ENCODE data around the gene C9orf43.
"Not testable (repeated sequence)": the region's sequence is repeated elsewhere in the genome, so short reads cannot be mapped to it uniquely, and the experiment has no call there.

The C9orf43 gene

DNA sequence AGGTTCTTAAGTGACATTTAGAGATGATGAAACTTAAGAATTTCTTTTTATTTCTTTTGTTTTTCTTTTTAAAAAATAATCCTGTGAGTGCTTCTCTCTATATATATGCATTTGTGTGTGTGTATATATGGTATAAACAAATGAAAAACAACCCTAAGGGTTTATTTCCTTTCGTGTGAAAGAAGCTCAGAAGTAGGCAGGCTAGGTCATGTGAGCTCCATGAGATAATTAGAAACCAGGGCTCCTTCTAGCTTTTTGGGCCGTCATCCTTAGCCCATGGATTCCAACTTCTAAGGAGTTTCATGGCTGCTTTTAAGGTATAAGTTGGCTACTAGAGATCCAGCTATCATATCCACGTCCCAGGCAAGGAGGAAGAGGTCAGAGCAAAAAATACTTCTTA lies 11.2 kb downstream of the C9orf43 start:
- no peak for DNase-seq

DNA sequence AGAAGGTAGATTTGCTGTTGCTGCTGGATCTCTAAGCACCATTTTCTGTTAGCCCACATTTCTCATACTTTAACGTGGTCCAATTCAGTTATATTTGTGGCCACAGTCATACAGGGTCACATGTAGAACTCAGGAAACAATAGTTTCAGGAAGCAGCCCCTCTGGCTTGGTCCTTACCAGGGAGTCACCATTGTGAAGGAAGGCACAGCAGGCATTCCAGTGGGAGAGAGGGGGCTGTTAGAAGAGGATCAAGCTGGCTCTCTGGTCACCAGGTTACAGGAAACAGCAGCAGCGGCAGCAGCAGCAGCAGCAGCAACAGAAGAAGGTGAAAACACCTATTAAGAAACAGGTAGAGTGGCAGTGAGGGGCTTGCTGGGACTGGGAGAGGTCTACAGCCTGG lies 14.5 kb downstream of the C9orf43 start:
- no peak for DNase-seq

DNA sequence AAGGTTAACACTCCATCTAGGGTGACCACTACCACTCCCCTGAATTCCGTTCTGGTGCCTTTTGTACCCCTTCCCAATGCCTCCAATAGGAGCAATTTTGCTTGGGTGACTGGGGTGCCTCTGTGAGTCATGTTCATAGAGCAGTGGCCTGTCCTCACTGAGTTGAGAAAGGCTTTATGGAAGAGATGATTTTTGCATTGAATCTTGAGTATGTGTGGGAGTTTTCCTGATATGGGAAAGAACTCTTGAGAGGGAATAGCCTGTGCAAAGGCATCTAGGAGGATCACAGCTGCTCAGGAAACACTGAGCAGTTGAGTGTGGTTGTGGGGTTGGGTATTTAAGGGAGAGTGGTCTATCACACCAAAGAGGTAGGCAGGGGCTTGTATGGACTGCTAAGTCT lies 16.2 kb downstream of the C9orf43 start:
- DNase-seq: no peak

DNA sequence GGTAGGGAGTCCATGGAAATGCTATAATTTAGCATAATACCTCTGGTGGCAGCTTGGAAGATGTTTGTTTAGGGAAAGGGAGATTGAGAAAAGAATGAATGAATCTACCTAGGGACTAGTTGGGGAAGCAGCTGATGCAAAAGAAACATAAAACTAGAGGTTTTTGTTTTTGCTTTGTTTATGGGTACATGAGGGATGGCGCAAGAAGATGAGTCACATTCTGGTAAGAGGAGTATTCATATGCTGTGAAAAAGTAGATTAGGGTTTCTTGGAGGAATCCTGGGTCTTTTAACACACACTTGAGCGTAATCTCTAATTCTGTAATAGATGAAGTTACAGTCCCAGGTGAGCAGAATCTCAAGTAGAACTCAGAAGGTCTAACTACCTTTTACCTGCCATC lies 17.1 kb downstream of the C9orf43 start:
- no peak for DNase-seq

DNA sequence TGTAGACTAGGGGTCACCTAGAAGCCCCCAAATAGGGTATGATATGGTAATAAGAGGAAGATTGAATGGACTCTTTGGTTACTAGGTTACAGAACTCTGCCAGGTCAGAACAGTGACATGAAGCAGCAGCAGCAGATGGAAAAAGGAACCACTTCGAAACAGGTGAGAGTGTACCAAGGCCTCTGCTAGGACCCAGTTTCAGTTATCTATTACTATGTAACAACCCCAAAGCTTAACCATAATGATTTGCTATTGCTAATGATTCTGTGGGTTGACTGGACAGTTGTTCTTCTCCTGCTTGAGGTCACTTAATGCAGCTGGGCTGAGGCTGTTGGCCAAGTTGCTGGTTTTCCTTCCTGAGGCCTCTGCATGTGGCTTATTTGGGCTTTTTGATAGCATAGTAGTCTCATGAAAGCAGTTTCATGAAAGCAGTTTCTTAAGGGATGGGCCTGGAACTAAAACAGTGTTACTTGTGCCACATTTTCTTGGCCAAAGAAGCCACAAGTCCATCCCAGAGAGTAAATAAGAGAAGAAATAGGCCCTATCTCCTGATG lies 17.6 kb downstream of the C9orf43 start:
- DNase-seq: no peak

DNA sequence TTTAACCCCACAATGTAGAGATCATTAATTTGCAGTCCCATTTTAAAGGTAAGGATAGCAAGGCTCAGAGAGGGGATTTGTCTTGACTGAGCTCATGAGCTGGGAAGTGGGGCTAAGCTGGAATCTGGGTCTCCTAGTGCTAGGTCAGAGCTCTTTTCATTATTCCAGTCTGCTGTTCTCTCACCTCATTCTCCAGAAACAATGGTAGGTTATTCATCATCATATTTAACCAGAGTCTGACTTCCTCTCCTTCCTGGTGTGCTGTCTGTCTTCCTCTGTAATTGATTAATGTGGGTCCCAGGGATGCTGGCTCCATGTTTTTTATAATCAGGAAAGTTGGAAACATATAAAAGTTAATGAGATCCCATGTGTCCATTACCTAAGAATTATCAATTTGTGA lies 20.6 kb downstream of the C9orf43 start:
- DNase-seq: no peak

DNA sequence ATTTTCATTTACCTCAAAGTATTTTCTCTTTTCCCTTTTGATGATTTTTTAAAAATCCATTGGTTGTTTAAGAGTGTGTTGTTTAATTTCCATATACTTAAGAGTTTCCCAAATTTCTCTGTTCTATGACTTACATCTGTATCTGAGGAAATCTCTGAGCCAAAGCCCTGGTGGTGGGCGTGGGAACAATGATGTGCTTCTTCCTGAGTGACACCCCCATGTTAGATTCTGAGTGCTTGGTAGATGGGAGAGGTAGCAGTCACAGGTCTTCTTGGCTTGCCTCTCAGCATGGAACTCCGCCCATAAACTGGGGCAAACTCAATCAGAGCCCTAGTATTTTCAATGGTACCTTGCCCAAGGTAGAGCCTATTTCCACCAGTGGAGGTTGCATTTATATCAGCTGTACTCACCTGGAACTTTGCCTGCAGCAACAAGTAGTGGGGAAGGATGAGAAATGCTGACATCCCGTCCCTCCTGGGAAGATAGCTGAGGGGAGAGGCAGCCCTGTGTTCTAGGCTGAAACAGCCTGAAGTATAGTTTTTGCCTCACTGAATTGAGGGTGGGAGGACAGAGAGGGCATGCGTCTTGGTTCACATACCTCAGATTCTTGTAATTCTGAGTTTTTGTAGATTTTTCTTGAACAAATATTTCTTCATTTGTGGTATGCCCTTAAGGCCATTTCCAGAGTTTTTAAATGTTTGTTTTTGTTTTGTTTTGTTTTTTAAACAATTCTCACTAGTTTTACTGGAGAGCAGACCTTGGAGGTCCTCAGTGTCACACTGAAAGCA lies 26.4 kb downstream of the C9orf43 start:
- DNase-seq: no peak

DNA sequence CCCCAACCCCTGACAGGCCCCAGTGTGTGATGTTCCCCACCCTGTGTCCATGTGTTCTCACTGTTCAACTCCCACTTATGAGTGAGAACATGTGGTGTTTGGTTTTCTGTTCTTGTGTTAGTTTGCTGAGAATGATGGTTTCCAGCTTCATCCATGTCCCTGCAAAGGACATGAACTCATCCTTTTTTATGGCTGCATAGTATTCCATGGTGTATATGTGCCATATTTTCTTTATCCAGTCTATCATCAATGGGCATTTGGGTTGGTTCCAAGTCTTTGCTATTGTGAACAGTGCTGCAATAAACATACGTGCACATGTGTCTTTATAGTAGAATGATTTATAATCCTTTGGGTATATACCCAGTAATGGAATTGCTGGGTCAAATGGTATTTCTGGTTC lies 27.2 kb downstream of the C9orf43 start:
- DNase-seq: not testable (repeated sequence)

DNA sequence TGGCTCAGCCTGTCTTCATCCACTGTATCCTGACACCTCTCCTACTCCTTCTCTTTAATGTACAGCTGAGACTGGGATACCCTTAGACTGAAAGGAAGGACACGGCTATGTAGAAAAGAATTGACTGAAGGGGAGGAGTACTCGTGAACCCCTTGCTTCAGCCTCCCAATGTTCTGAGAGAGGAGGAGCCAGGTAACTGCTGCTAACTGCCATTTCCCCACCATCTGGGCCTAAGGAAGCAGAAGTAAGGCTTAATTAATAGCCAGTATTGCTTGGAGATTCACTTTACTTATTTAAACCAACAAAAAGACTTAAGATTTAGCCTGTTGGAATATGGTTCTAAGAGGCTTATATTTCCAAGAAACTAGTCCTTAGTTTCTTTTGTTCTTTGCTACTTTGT lies 34.2 kb downstream of the C9orf43 start:
- DNase-seq: no peak

DNA sequence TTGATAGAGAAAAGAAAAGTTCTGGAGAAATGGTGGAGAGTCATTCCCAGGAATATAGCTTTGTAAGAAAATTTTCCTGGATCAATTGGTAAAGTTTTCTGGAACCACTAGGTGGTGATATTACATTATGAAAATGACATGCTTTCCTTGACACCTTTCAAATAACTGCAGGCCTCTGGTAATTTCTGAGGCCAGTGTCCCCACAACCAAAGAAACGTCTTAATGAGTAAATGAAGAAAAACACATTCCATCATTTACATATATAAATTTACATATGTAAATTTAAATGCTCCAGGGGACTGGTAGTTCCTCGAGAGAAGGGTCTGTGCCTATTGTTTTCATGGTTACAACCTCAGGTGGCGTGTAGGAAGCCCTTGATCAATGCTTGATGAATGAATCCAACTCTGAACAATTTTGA lies 35.8 kb downstream of the C9orf43 start:
- DNase-seq: no peak

DNA sequence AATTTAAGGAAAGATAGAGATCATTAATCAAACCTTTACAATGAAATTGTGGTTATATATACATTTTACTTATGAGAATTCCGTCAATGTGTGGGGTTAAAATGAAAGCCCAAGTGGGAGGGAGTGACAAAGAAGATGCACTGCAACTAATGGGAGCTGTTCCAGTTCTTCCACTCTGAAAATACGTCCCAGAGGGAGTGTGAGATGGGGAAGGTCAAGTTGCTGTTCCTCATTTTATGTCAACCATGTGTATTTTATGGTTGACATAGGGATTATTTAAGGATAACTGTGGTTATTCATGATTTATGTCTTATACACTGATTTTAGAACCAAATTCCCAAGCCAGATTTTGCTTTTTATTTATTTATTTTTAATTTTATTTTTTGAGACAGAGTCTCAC lies 38.8 kb downstream of the C9orf43 start:
- DNase-seq: no peak

DNA sequence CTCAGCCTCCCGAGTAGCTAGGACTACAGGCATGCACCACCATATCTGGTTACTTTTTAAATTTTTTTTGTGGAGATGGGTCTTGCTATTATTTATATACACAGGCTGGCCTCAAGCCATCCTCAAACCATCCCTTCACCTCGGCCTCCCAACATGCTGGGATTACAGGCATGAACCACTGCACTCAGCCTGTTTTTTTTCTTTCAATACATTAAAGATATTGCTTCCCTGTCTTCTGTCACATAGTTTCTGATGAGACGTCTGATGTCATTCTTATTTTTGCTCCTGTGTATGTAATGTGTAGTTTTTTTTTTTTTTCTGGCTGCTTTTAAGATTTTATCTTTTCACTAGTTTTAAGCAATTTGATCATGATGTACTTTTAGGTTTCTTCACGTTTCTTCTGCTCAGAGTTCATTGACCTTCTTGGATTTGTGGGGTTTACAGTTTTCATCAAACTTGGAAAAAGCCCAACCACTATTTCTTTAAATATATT lies 41.6 kb downstream of the C9orf43 start:
- DNase-seq: no peak

DNA sequence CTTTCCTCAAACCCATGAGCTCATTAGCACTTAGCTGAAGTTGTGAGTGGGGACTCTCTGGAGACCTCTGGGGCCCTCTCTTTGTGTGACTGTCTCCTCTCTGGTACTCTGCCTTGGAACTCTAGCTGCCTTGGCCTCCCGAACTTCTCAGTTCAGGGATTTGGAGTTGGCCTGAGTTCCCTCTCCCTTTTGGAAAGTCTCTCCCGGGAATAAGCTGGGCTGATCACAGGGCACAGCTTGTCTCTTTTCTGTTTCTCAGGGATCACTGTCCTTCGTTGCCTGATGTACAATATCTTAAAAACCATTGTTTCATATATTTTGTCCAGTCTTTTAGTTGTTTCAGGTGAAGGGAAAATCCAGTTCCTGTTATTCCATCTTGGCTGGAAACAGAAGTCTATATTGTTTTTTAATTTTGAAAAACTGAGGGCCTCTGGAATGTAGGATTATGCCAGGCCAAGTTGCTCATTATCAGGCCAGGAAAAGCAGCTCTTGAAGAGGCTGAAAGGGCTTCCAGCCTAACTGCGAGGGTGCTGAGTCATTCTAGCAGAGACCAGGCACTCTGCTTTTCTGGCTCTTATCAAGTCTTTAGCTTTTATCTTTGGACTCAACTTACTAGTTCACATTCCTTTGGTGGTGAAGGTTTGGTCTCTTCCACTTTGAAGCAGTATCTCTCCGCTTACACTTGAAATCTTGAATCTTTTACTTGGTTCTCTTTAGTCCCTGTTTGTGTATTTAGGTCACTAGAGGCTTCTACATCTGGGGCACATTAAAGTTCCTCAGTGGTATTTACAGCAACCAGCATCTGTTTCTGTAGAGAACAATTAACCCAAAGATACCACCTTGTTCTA lies 44.6 kb downstream of the C9orf43 start:
- no peak for DNase-seq

DNA sequence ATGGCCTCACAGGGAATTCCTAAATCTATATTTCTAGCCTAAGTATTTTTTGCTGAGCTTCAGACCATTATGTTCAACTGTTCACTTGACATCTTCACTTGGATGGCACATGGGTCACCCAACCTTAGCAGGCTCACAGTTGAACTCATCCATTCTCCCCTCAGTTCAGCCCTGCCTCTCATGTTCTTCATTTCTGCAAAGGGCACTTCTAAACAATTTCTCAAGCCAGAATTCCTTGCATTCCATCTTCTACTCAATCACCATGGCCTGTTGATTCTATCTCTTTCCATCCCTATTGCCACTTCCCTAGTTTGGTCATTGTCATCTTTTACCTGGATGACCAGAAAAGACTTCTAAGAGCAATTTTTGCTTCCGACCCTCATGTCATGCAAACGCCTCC lies 45.7 kb downstream of the C9orf43 start:
- no peak for DNase-seq

DNA sequence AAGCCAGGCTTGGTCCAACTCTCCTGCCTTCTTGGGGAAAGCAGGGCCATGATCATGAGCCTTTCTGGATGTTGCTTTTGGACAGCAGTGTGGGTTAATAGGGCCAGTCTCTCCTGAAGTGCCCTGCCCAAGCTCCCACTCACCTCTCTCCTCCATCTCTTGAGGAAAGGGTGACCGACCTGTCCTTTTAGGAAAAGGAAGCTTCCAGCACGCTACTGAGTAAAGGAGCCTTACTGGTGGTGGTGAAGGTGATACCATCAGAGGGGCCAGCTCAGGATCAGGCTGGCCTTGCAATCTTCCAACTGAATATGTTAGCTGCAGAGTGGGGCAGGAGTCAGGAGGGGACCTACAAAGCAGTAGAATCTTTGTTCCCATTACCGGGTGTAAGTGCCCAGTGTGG lies 50.7 kb downstream of the C9orf43 start:
- DNase-seq: no peak

DNA sequence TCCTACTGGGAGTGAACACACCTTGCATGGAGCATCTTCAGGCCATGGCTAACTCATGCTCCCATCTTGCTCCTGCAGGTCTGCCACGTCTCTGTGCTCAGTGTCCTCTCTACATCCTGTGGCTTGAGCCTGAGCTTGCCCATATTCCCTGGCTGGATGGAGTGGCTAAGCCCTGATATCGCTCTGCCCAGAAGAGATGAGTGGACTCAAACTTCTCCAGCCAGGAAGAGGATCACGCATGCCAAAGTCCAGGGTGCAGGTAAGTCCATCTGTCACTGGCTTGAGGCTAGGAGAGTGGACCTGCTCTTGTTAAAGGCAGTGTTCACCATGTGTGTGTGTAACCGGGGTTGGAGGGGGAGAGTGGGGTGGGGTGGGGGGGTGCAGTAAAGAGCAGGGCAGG lies 51.4 kb downstream of the C9orf43 start:
- no peak for DNase-seq

DNA sequence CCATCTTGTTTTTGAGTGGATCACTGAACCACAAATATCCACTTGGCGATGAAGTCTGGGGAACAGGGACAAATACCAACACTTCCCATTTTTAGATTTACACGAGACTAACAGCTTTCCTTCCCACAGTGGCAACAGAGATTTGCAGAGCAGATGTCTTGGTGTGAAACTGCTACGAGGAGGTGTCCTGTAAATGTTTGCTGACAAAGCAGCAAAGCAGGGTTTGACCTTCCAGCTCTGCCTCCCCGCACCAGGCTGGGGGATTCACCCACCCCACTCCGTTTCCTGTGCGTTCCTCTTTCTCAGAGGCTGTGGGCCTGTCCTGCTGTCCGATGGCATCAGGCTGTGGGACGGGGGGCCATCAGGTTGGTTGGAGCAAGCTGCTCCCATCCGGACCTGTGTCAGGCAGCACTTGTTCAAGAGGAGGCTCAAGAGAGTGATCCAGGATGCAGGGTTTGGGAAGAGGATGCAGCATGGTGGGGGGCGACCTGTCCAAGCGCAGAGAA lies 52.3 kb downstream of the C9orf43 start:
- no peak for DNase-seq

DNA sequence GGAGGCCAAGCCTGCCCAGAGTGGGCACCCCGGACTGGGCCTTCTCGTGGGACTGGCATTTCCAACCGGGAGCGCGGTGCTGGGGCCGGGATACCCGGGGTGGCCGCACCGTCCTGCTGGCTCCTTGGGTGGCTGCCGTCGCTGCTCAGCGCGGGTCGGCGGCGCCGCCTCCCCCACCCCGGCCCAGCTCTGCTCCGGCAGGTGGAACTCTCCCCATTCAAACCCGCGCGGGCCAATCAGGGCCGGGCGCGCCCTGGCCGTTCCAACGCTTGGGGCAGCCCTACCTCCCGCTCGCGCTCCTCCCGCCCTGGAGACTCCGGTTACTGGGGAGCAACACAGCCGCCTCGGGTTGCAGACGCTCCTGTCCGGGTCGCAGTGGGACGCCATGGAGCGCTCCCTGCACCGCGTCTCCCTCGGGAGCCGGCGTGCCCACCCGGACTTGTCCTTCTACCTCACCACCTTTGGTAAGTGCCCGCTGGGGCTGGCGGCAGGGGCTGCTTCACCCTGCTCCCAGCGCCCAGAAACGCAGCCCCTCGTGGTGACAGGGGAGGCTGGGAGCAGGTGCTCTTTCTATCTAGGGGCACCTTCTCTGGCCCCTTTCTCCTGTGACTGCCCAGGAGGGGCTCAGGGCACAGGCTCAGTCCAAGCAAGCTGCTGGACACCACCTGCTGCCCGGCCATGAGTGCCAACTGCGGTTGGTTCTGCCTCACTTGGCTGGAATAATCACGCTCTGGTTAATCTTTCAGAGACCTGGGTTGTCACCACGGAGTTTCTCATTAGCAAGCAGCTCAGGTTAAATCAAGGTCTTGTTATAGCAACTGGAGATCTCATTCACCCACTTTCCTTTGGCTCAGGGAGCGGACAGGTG lies 53.1 kb downstream of the C9orf43 start, which contains the start of gene RGS3:
Gene RGS3 (plus strand): TSS at position 310 of the 868 bp plus-strand sequence. CDS start 76 bp downstream, at position 386.
- DNase-seq: no peak

DNA sequence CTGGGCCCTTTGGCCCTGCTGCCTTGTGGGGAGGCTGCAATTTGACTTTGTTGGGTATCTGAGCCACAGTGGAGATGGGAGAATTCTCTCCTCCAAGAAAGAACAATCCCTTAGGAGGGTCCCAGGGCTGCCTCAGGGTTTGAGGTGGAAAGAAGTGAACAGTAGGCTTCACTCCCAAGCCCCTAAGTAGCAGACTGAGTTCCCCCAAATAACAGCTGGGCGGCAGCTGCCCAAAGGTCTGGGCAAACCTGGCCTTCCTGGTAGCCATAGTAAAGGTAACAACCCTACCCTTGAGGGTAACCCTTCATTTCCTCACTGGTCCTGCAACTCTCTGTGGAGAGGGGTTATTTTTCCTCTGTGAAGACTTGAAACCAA lies 53.7 kb downstream of the C9orf43 start:
- no peak for DNase-seq

DNA sequence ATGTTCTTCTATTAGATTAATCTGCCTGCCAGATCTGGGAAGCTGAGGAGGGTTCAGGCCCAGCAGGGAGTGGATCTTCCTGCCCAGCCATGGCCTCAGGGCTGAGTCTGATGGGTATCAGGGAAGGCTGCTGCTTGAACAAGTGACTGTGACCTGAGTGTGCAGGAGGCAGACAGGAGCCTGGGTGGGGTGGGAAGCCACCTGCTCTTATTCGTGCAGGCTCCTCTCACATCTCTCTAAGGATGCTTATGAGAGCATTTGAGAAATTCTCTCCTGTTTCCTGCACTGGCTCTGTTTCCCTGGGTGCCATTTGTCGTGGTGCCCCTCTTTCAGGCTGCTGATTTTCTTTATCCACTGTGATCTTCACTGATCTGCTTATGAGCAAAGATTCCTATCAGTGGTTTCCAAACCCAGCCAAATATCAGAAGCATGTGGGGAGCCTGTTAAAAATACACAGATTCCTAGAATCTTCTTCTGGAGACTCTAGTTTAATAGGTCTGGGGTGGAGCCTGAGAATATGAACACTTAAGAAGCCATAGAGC lies 55.1 kb downstream of the C9orf43 start:
- DNase-seq: no peak

DNA sequence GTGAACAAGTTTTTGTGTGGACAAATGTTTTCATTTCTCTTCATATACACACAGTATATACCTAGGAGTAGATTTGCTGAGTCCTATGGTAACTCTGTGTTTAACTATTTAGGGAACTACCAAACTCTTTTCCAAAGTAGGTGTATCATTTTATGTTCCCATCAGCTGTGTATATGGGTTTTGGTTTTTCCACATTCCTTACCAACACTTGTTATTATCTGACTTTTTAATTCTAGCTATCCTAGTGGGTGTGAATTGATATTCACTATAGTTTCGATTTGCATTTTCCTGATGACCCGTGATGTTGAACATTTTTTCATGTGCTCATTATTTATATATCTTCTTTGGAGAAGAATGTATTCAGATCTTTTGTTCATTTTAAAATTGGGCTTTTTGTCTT lies 56.6 kb downstream of the C9orf43 start:
- no peak for DNase-seq

All from GOT3 (cell line).